ENCODE data around the gene SLAMF8.

Gene SLAMF8

DNA sequence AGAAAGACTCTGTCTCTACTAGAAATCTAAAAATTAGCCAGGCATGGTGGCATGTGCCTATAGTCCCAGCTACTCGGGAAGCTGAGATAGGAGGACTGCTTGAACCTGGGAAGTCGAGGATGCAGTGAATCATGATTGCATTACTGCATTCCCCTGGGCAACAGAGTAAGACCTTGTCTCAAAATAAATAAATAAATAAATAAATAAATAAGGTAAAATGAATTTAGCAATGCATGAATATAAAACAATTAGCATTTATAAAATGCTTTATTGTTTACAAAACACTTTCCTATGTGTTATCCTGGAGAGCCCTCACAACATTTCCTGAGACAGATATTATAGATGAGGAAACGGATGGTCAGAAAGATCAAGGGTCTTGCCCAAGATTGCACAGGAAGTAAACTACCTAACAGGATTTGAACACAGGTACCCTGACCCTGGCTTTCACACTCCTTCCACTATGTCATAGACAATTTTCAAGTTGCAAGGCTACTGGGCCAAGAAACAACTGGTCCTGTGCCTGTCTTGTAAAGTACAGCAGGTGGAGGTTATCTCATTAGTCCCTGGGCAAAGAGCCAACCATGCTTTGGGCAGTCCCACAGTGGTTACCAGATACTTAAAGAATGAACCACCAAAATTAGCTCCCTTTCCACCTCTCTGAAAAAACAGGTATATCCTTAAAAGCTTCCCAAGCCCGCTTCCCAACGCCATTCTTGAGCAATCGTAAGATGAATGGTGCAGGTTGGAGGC lies 51.2 kb downstream of the SLAMF8 start:
- no peak for DNase-seq

DNA sequence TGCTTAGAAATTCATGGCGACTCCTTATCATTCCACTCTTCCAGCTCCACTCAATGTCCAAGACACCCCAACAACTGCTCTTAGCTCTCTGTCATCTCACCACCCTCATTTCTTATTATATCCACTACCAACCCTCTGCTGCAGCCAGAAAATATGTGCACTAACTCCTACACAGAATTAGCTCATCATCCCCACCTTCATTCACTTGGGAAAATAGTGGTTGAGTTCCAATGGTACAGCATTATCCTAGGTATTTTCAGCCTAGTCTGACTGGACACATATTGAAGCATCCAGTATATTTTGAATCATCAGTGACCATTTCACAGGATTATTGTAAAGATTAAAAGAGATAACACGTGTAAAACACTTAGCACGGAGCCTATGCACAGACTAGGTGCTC lies 52.5 kb downstream of the SLAMF8 start:
- DNase-seq: no peak

DNA sequence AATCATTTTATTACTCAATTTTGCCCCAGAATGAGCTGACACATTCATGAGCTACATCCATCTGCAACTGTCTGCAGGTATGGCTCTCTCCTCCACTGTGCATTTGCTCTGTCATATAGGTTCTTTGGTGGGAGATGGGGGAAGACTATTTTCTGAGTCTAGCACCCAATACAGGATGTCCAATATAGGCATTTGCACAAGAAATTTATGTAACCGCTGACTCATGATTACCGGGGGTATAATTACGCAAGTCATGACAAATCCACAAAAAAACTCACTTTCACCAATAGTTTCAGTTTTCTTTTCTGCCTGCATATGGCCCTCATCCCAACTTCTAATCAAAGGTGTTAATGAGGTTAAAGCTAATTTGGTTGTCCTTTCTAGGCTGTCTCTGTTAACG lies 53.3 kb downstream of the SLAMF8 start:
- no peak for DNase-seq

DNA sequence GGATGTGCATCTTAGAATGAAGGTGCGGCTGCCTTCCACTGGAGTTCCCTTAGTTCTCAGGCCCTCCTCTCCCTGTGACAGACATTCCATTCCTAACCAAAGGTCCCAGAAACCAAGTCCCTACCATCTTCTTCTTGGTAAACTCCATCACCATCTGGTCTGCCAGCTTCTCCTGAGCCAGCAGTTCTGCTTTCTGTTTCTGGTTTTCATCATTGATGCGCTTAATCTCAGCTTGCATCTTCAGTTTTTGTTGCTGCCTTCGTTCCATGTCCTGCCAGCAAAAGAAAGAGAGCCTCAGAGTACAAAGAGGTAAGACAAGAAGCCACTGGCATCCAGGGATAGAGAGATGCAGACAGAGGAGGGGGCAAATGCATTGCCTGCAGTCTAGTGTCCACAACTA lies 53.8 kb downstream of the SLAMF8 start:
- DNase-seq: no peak

DNA sequence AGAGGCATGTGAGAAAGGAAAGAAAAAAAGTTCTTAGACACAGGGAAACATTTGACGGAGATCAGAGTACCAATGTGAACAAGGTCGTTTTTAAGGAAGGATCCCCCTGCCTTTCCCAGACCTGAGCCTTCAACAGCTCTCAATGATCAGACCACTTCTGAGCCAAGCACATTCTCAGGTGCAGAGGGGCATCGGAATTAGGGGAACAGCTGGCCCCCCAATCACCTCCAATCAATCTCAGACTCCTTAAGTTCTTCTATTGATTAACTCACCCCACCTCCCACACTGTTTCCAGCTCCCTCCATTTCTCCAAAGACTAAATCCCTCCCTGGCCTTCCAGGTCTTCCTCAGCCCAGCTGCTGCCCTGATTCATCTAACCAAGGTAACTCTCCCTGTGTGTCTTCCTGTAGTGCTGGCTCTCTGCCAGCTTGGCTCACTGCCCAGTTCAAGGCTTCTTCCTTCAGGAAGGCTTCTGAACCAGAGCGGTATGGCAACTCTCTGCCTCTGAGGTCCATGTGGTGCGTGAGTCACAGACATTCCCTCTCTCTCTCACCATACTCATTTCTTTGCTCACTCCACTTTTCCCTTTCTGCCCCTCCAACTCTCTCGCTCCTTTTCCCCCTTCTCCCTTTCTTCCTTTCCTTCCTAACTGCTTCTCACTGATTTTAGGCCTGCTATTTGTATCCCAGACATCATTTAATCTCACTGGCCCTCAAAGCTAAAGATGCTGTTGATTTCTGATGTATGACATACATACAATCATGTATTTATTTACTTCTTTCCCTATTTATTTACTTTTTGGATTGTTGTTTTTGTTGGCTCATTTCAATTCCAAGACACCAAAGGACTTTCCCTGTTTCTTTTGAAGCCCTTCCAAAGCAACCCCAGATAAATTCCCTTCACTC lies 55.2 kb downstream of the SLAMF8 start:
- peak; percentile 66 for DNase-seq

DNA sequence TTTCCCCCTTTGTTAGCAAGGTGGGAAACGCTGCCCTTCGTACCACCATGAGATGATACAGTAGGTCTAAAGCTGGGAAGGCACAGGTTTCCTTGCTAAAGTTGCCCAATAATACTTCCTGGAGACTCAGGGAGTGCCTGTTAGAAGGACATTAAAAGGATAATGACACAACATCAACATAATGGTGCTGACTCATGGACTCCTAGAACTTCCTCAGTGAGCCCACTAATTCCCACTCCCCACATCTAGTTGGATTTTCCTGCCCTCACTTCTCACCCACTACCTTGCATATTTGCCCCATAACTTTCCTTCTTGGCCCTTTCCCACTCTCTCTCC lies 55.8 kb downstream of the SLAMF8 start:
- DNase-seq: no peak

DNA sequence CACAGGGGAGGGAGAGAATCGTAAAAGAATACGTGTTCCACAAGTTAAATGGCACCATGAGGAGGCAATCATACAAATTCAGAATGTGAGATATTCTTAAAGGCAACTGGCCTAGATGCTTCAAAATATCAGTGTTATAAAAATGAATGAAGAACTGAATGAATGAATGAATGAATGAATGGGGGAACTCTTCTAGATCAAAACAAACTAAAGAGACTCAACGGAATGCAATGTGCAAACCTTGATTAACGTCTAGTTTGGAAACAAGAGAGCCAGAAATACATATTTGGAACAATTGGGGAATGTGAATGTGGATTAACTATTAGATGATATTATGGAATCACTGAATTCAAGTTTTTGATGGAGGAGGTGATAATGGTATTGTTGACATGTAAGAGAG lies 56.5 kb downstream of the SLAMF8 start:
- DNase-seq: no peak

DNA sequence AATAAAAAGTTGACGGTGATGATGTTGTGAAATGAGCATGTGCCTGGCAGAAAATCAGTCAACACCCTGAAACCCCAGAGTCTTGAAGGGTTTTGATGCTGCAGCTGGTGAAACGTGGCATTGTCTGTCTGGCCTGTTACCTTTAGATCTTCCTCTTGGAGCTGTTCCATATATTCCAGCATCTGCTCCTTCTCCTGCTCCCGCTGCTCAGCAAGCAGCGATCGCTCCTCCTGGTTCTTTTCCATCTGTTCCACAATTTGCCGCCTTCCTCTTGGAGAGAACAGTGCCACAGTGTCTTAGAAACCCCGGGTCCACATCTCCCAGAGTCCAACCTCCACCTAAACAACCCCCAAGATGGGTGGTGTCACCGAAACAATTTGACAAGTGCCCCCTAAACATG lies 57.6 kb downstream of the SLAMF8 start:
- no peak for DNase-seq
